ENCODE data around the gene AJM1. TPM values are rescaled to one million over a fixed set of nuclear protein-coding genes. Genes with fewer than 3 reads are reported as not detected.

Gene AJM1
- total RNA-seq, 1 donor from 2014 or later: 0.52 TPM

DNA sequence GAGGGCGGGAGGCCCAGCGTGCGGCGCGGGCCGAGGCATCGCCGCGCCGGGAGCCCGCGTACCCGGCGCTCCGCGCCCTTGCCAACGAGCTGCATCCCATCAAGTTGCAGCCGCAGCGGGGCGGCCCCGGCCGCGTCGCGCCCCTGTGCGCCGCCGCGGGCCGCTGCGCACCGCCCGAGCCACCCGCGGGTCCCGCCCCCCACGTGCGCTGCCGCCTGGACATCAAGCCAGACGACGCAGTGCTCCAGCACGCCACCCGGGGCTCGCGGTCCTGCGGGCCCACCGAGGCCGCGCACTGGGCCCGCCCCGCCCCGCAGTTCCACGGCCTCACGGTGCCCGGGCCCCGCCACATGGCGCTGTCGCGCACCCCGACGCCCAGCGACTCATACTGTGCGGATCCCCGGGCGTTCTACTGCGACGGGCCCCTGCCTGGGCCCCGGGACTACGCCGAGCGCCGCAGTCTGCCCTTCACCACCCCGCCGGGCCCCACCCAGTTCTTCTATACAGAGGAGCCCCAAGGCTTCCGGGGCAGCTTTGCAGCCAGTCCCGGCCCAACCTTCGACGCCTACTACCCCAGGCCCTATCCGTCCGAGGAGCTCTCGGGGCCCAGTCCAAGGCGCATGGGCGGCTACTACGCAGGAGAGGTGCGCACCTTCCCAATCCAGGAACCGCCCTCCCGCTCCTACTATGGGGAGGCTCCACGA is 2.6 kb downstream of the AJM1 start:
- Histone ChIP-seq H3K36me3 (ENCODE audit: control insufficient read depth in 3 of 3, insufficient read depth in 3 of 3, low read length in 3 of 3) (peaks cover 0 to 3% (median under 1%) of the 10 kb centered on the region in 3 donors), H3K4me1 (ENCODE audit: control insufficient read depth in 3 of 3, insufficient read depth in 3 of 3, low read length in 3 of 3) (peaks cover 28 to 46% (median 41%) of the 10 kb centered on the region in 3 donors), H3K4me3 (ENCODE audit: low read length in 3 of 3) (no peak overlapping the region), H3K9me3 (ENCODE audit: control insufficient read depth in 3 of 3, low read length in 3 of 3) (no peaks in the 10 kb centered on the region), H3K27me3 (ENCODE audit: control insufficient read depth in 3 of 3, insufficient read depth in 3 of 3, low read length in 3 of 3) (peaks cover 7 to 24% (median 10%) of the 10 kb centered on the region in 3 donors), H3K9ac (ENCODE audit: low read depth in 1 of 3, low read length in 3 of 3) (no peak overlapping the region), H3K27ac (ENCODE audit: low read depth, low read length) (no peak overlapping the region)

DNA sequence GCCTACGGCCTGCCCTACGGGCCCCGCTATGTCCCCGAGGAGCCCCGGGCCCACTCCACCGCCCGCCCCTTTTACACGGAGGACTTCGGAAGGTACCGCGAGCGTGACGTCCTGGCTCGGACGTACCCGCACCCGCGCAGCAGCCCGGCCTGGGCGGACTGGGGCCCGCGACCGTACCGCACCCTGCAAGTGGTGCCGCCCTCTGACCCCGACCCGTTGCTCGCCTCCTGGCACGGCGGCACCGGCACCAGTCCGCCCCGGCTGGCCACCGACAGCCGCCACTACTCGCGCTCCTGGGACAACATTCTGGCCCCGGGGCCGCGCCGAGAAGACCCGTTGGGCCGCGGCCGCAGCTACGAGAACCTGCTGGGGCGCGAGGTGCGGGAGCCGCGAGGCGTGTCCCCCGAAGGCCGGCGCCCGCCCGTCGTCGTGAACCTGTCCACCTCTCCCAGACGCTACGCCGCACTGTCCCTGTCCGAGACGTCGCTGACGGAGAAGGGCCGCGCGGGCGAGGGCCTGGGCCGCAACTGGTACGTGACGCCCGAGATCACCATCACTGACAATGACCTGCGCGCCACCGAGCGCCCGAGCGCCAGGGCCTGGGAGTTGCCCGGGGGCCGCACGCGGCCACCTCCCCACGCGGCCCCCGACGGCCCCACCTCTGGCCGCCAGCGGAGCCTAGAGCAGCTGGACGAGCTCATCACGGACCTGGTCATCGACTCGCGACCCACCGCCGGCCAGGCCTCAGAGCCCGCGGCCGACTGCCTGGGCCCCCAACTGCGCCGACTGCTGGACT is 3.4 kb downstream of the AJM1 start:
- H3K9ac ChIP-seq (ENCODE audit: low read depth in 1 of 3, low read length in 3 of 3): no peak overlapping the region
- no peaks in the 10 kb centered on the region for H3K9me3 ChIP-seq (ENCODE audit: control insufficient read depth in 3 of 3, low read length in 3 of 3)
- H3K4me3 ChIP-seq (ENCODE audit: low read length in 3 of 3): no peak overlapping the region
- peaks cover 7 to 24% (median 10%) of the 10 kb centered on the region in 3 donors for H3K27me3 ChIP-seq (ENCODE audit: control insufficient read depth in 3 of 3, insufficient read depth in 3 of 3, low read length in 3 of 3)
- peaks cover 0 to 7% (median 0%) of the 10 kb centered on the region in 3 donors for H3K36me3 ChIP-seq (ENCODE audit: control insufficient read depth in 3 of 3, insufficient read depth in 3 of 3, low read length in 3 of 3)
- H3K4me1 ChIP-seq (ENCODE audit: control insufficient read depth in 3 of 3, insufficient read depth in 3 of 3, low read length in 3 of 3): peaks cover 34 to 51% (median 47%) of the 10 kb centered on the region in 3 donors
- H3K27ac ChIP-seq (ENCODE audit: low read depth, low read length): no peak overlapping the region

DNA sequence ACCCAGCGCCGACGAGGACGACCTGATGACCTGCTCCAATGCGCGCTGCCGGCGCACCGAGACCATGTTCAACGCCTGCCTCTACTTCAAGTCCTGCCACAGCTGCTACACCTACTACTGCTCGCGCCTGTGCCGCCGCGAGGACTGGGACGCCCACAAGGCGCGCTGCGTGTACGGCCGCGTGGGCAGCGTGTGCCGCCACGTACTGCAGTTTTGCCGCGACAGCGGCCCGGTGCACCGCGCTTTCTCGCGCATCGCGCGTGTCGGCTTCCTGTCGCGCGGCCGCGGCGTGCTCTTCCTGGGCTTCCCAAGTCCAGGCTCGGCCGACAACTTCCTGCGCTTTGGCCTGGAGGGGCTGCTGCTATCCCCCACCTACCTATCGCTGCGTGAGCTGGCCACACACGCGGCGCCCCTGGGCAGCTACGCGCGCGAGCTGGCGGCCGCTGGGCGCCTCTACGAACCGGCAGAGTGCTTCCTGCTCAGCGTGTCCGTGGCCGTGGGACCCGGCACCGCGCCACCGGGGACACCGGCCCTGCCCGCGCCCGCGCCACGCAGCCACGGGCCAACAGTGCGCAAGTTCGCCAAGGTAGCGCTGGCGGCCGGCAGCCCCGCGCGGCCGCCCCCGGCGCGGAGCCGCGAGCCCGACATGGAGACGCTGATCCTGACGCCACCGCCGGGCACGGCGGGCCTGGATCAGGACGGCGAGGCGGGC is 4.3 kb downstream of the AJM1 start:
- H3K9me3 ChIP-seq (ENCODE audit: control insufficient read depth in 3 of 3, low read length in 3 of 3): no peaks in the 10 kb centered on the region
- peak overlapping the region in 1 of 3 donors; percentile 16 for H3K9ac ChIP-seq (ENCODE audit: low read depth in 1 of 3, low read length in 3 of 3)
- H3K4me3 ChIP-seq (ENCODE audit: low read length in 3 of 3): no peak overlapping the region
- peaks cover 40 to 51% (median 47%) of the 10 kb centered on the region in 3 donors for H3K4me1 ChIP-seq (ENCODE audit: control insufficient read depth in 3 of 3, insufficient read depth in 3 of 3, low read length in 3 of 3)
- no peak overlapping the region for H3K27ac ChIP-seq (ENCODE audit: low read depth, low read length)
- peaks cover 5 to 14% (median 6%) of the 10 kb centered on the region in 3 donors for H3K36me3 ChIP-seq (ENCODE audit: control insufficient read depth in 3 of 3, insufficient read depth in 3 of 3, low read length in 3 of 3)
- H3K27me3 ChIP-seq (ENCODE audit: control insufficient read depth in 3 of 3, insufficient read depth in 3 of 3, low read length in 3 of 3): peaks cover 7 to 24% (median 10%) of the 10 kb centered on the region in 3 donors

DNA sequence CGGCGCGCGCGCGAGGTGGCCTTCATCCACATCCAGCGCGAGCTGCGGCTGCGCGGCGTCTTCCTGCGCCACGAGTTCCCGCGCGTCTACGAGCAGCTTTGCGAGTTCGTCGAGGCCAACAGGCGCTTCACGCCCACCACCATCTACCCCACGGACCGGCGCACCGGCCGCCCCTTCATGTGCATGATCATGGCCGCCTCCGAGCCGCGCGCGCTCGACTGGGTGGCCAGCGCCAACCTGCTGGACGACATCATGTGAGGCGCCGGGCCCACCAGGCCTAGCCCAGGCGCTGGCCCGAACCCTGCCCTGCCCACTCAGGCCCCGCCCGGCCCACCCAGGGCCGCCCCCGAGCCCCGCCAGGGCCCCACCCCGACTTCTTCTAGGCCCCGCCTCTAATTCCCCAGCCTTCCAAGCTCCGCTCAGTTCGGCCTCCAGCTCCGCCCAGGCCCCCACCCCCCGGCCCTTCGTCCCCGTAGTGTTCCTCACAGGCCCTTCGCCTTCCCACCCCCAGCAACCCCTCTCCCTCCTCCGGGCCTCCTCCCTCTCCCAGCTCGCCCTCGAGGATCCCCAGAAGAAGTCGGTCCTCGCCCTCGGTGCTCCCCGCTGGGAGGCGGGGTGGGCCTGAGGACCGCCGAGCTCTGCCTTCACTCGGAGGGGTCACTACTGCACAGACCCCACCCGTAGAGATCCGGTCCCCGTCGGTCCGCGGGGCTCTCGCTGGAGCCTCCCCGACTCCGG is 5.0 kb downstream of the AJM1 start:
- peaks cover 6 to 17% (median 7%) of the 10 kb centered on the region in 3 donors for H3K36me3 ChIP-seq (ENCODE audit: control insufficient read depth in 3 of 3, insufficient read depth in 3 of 3, low read length in 3 of 3)
- H3K27ac ChIP-seq (ENCODE audit: low read depth, low read length): peak overlapping the region; percentile 81
- peaks cover 7 to 24% (median 10%) of the 10 kb centered on the region in 3 donors for H3K27me3 ChIP-seq (ENCODE audit: control insufficient read depth in 3 of 3, insufficient read depth in 3 of 3, low read length in 3 of 3)
- peak overlapping the region in 2 of 3 donors; percentile 80 to 95 for H3K9ac ChIP-seq (ENCODE audit: low read depth in 1 of 3, low read length in 3 of 3)
- H3K4me3 ChIP-seq (ENCODE audit: low read length in 3 of 3): peak overlapping the region; percentile 89 to 96 (median 95)
- H3K4me1 ChIP-seq (ENCODE audit: control insufficient read depth in 3 of 3, insufficient read depth in 3 of 3, low read length in 3 of 3): peaks cover 39 to 51% (median 47%) of the 10 kb centered on the region in 3 donors
- H3K9me3 ChIP-seq (ENCODE audit: control insufficient read depth in 3 of 3, low read length in 3 of 3): no peaks in the 10 kb centered on the region

DNA sequence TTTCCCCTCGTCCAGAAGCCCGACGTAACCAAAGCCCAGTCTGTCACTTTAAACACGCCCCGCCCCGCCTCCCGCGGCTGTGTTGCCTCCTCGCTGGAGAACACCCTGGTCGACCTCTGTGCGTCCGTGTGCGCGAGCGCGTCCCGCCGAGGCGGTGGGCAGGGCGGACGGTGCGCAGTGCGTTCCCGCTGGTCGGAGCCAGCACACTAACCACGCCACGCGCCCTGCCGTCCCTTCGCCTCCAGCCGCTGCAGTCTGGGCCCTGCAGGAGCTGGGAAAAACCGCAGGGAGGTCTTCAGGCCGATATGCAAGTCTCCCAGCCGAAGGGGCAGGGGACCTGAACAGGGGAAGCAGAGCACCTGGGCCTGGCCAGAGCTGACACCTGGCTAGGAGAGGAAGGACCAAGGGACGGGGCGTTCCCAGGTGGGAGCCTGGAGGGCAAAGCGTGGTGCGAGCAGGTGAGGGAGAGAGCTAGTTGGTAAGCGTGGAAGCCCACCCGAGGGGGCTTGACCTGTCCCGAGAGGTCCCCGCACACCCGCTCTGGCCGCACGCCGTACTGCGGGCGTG is 5.6 kb downstream of the AJM1 start:
- peak overlapping the region; percentile 80 to 95 (median 84) for H3K9ac ChIP-seq (ENCODE audit: low read depth in 1 of 3, low read length in 3 of 3)
- peak overlapping the region; percentile 89 to 96 (median 95) for H3K4me3 ChIP-seq (ENCODE audit: low read length in 3 of 3)
- peak overlapping the region; percentile 81 for H3K27ac ChIP-seq (ENCODE audit: low read depth, low read length)
- no peaks in the 10 kb centered on the region for H3K9me3 ChIP-seq (ENCODE audit: control insufficient read depth in 3 of 3, low read length in 3 of 3)
- H3K4me1 ChIP-seq (ENCODE audit: control insufficient read depth in 3 of 3, insufficient read depth in 3 of 3, low read length in 3 of 3): peaks cover 42 to 52% (median 45%) of the 10 kb centered on the region in 3 donors
- H3K27me3 ChIP-seq (ENCODE audit: control insufficient read depth in 3 of 3, insufficient read depth in 3 of 3, low read length in 3 of 3): peaks cover 7 to 24% (median 10%) of the 10 kb centered on the region in 3 donors
- H3K36me3 ChIP-seq (ENCODE audit: control insufficient read depth in 3 of 3, insufficient read depth in 3 of 3, low read length in 3 of 3): peaks cover 6 to 17% (median 7%) of the 10 kb centered on the region in 3 donors

DNA sequence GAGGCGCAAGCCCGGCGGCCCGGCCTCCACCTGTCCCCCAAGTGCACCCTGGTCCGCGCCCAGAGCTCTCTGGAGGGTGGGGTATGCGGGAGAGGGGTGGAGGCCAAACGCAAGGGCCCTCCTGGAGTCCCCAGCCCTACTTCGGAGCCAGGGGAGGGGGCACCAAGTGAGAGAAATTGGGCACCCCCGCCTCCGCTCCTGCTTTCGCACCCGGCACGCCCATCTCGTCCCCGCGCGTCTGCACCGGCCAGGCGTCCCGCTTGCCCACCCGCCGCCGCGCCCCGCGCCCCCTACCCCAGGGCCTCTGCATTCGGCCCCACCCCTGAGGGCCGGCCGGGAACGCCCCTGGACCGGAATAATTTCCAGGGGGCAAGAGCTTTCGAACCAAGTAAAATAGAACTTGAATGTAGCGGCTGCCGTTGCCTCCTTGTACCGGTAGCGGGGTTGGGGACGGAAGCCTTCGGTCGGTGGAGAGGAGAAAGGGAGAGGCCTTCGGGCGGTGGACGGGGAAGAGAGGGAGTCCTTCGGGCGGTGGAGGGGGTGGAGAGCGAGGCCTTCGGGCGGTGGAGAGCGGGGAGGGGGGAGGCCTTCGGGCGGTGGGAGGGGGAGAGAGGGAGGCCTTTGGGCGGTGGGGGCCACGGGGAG is 6.2 kb downstream of the AJM1 start:
- H3K27ac ChIP-seq (ENCODE audit: low read depth, low read length): peak overlapping the region; percentile 81
- peaks cover 7 to 24% (median 10%) of the 10 kb centered on the region in 3 donors for H3K27me3 ChIP-seq (ENCODE audit: control insufficient read depth in 3 of 3, insufficient read depth in 3 of 3, low read length in 3 of 3)
- peak overlapping the region; percentile 80 to 95 (median 84) for H3K9ac ChIP-seq (ENCODE audit: low read depth in 1 of 3, low read length in 3 of 3)
- peak overlapping the region; percentile 89 to 96 (median 95) for H3K4me3 ChIP-seq (ENCODE audit: low read length in 3 of 3)
- peaks cover 6 to 17% (median 7%) of the 10 kb centered on the region in 3 donors for H3K36me3 ChIP-seq (ENCODE audit: control insufficient read depth in 3 of 3, insufficient read depth in 3 of 3, low read length in 3 of 3)
- H3K4me1 ChIP-seq (ENCODE audit: control insufficient read depth in 3 of 3, insufficient read depth in 3 of 3, low read length in 3 of 3): peaks cover 37 to 46% (median 40%) of the 10 kb centered on the region in 3 donors
- no peaks in the 10 kb centered on the region for H3K9me3 ChIP-seq (ENCODE audit: control insufficient read depth in 3 of 3, low read length in 3 of 3)

DNA sequence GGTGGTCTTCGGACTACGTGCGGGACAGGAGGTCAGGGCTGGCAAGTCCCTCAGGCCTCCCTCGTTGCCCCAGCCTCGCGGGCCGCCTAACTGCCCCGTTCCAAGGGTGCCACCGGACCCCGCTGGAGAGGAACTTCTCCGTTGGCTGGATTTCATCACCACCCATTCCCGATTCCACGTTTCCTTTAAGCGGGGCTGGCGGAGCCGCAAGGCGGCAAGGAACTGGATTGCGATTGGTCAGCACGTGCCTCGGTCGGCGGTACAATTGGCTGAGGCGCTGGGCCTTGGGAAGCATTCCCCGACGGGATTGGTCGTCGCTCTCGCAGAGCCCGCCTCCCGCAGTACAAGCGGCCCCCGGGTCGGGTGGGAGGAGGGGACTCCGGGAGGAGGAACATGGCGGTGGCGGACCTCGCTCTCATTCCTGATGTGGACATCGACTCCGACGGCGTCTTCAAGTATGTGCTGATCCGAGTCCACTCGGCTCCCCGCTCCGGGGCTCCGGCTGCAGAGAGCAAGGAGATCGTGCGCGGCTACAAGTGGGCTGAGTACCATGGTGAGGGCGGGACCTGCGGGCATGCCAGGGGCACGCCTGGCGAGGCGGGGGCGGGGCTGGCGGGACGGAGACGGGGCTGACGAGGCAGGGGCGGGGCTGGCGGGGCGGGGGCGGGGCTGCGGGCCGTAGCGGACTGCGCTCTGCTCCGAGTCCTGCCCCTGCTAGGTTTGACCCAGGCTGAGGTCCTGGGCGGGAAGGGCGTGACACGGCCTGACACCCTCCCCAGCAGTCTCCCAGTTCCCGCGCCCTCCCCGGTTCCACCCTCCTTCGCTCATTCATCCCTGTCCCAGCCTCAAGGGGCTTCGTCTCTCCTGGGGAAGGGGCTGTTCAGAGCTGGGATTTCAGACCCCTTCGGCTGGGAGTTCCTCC is 7.0 kb downstream of the AJM1 start, which contains the start of gene PHPT1:
PHPT1 (plus strand) TSS at position 372 of the 922 bp plus-strand sequence; CDS start at position 394, 22 bp downstream.
- H3K27me3 ChIP-seq (ENCODE audit: control insufficient read depth in 3 of 3, insufficient read depth in 3 of 3, low read length in 3 of 3): peaks cover 7 to 24% (median 10%) of the 10 kb centered on the region in 3 donors
- peak within 1 kb of the TSS; percentile 81 for H3K27ac ChIP-seq (ENCODE audit: low read depth, low read length)
- H3K4me1 ChIP-seq (ENCODE audit: control insufficient read depth in 3 of 3, insufficient read depth in 3 of 3, low read length in 3 of 3): peaks cover 36 to 46% (median 37%) of the 10 kb centered on the region in 3 donors
- peak within 1 kb of the TSS; percentile 81 to 95 (median 84) for H3K9ac ChIP-seq (ENCODE audit: low read depth in 1 of 3, low read length in 3 of 3)
- H3K4me3 ChIP-seq (ENCODE audit: low read length in 3 of 3): peak within 1 kb of the TSS; percentile 89 to 96 (median 95)
- no peaks in the 10 kb centered on the region for H3K9me3 ChIP-seq (ENCODE audit: control insufficient read depth in 3 of 3, low read length in 3 of 3)
- peaks cover 6 to 17% (median 7%) of the 10 kb centered on the region in 3 donors for H3K36me3 ChIP-seq (ENCODE audit: control insufficient read depth in 3 of 3, insufficient read depth in 3 of 3, low read length in 3 of 3)

Data from skeletal muscle tissue (tissue), 4 donors.